Raji (cell line): ENCODE results near the gene SPATA13.

Source experiments
- POLR2A ChIP-seq: IDR thresholded peaks from 2 replicates; pipeline ENCODE4 v1.6.1; 2011; ENCODE audit warnings: low read depth, low read length, control low read depth; ENCODE audit not compliant: insufficient read depth

SPATA13 gene

DNA sequence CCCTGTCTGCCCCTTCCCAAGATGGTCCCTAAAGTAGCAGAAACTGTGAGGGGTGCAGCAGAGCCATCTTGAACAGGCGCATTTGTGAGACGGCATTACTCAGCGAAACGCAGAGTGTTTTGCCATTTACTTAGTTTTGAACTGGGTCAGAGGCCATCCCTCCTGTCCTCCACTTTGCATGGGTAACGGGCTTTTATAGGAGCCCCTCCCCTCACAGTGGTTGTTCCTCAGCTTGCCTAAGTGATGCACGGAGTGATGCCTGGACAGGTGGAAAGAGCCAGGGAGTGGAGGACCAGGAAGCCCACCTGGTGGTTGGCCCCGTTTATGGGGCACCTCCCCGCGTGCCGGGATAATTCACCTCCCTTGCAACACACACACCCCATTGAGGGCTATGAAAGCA, 80.8 kb downstream of the SPATA13 start:
- TF ChIP-seq POLR2A: no peak

GRCh38 chr13:24242100-24242499, 81.6 kb downstream of the SPATA13 start:
- no peak for TF ChIP-seq POLR2A

GRCh38 chr13:24243302-24243701, 82.8 kb downstream of the SPATA13 start:
- TF ChIP-seq POLR2A: no peak

- no peak for TF ChIP-seq POLR2A
Observed at GRCh38 chr13:24244802-24245201, 84.3 kb downstream of the SPATA13 start.

- TF ChIP-seq POLR2A: no peak
Observed at GRCh38 chr13:24247016-24247415, 86.5 kb downstream of the SPATA13 start.

DNA sequence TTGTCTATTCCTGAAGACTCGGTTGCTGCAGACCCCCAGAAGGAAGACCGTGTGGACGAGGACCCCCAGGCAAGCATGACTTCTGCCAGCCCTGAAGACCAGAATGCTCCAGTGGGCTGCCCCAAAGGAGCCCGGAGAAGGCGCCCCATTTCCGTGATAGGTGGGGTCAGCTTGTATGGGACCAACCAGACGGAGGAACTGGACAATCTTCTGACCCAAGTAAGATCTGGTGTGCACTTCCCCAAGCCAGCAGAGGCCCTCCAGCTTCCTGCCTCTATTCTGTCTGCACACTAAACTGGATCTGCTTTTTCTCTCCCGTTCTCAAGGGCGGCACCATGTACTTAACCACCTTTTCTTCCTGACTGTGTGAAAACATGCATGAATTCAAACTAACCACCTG, 89.1 kb downstream of the SPATA13 start:
- TF ChIP-seq POLR2A: no peak

DNA sequence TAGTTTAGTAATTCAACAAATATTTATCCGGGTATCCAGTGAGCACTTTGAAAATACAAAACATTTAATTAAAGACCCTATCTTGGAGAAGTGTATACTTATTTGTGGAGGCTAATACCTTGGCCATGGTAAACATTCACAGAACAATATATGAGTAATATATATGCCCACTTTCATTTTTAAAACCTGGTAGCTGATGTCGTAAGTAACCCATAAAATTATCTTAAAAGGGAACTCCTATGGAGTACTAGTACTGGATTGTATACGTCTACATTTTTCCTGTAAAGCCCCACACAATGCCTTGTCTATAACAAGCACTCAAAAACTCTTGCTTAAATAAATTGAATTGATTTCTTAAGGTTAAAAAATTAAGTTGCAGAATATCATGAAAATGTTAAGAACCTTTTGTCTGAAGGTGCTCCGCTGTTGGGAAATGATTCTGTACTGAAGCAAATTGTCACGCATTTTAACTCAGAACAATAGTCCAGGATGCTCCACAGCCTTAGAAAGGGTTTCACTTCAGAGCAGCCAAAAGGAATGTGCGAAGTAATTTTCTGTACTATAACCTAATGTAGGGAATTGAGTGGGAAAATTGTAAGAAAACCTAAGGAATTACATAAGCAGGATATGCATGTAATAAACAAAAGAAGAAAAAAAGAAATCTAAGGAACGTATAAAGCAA, 90.0 kb downstream of the SPATA13 start:
- no peak for TF ChIP-seq POLR2A

GRCh38 chr13:24251525-24251924, 91.0 kb downstream of the SPATA13 start:
- TF ChIP-seq POLR2A: no peak

DNA sequence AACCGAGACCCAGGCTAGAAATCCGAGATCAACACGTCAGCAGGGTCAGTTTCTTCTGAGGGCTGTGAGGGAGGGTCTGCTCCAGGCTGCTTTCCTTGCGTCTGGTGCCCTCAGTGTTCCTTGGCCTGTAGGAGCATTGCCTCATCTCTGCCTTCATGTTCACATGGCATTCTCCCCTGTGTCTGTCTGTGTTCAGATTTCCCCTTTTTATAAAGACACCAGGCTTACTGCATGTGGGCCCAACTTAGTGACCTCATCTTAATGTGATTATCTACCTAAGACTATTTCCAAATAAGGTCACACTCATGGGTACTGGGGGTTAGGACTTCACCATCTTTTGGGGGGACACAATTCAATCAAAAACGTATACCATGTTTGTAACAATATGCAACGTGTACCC, 91.6 kb downstream of the SPATA13 start:
- TF ChIP-seq POLR2A: no peak

DNA sequence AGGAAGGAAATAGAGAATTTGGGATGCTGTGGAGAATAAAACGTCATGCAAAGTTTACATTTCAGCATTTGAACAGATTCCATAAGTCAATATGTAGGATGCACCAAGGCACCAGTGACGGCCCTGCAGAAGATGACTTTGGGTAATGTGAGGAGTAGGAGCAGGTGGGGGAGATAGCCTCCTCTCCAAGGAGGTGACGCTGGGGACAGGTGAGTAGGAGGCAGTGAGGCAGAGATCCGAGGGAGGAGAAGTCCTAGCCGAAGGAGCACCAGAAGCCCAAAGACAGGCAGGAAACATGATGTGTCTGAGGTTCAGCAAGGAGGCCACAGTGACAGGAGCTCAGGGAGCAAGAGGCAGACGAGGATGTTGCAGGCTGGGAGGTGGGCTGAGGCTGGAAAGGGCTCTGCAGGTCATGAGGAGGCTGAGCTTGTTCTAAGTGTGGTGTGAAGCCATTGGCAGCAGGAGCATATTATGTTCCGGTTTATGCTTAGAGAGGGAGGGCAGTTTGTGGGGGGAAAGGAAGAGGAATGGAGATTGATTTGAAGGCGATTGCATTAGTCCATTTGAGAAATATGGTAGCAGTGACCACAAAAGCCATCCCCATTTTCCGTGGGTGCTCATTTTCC, 93.1 kb downstream of the SPATA13 start:
- no peak for TF ChIP-seq POLR2A

GRCh38 chr13:24254146-24254841, 93.8 kb downstream of the SPATA13 start:
- TF ChIP-seq POLR2A: no peak

DNA sequence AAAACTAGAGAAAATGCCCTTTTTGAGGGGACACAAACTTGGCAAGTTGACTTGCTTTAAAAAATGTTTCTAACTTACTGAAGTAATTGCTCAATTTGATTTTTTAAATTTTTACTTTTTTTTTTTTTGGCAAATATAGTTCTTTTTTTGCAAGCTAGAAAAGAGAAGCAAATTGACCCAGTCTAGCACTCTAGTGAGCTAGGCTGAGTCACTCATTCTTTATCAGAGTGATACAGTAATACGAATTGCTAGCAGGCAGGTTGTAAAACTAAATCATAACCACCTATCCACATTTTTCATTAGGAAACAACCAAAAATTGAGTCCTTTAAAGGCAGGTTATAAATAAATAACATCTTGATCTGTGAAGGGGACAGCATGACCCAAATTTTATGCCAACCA, 97.0 kb downstream of the SPATA13 start:
- no peak for TF ChIP-seq POLR2A

- no peak for TF ChIP-seq POLR2A
Observed at GRCh38 chr13:24261566-24261965, 101.0 kb downstream of the SPATA13 start.

GRCh38 chr13:24263632-24264031, 103.1 kb downstream of the SPATA13 start:
- TF ChIP-seq POLR2A: no peak

GRCh38 chr13:24264976-24265375, 104.5 kb downstream of the SPATA13 start:
- TF ChIP-seq POLR2A: no peak

DNA sequence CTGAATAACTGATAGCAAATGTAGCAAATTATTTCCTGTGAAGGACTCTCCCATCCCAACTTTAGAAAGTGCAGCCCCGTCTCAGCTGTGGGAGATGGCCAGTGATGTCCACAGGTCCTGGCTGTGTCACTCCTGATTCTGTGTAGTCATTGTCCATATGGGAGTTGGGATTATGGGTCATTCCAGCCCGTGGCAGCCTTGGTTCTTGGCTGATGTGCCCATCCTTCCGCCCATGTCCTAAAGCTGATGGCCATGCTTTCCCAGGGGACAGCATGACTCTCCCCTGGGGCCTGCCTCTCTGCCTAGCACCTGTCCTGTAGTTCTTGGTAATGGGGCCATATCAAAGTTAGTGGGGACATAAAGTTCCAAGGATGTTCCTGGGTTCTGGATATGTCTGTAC, 104.9 kb downstream of the SPATA13 start:
- TF ChIP-seq POLR2A: no peak
